OCI-LY1 (cell line): Measurements from ENCODE around the gene HOXD4.

Experiments used
- EZH2 ChIP-seq: fragments of 200-600 bp; sonication (generic), shearing (Covaris generic); IDR thresholded peaks from 2 replicates; pipeline ENCODE4 v1.8.0; 2017; ENCODE audit warnings: borderline replicate concordance, mixed run types, mild to moderate bottlenecking, antibody characterized with exemption, low read length, moderate library complexity, mixed read lengths
- TF ChIP-seq, protein P1 (sequence below): fragments of 200-600 bp; sonication (generic), shearing (Covaris generic); IDR thresholded peaks from 2 replicates; pipeline ENCODE4 v1.5.1; 2017; ENCODE audit warnings: mild to moderate bottlenecking, antibody characterized with exemption, low read length, moderate library complexity, mixed read lengths

GRCh38 chr2:176128982-176129796, 22.2 kb upstream of the HOXD4 start, which contains the start of gene HOXD8:
- no peak for TF ChIP-seq EZH2
- TF ChIP-seq, protein P1, sequence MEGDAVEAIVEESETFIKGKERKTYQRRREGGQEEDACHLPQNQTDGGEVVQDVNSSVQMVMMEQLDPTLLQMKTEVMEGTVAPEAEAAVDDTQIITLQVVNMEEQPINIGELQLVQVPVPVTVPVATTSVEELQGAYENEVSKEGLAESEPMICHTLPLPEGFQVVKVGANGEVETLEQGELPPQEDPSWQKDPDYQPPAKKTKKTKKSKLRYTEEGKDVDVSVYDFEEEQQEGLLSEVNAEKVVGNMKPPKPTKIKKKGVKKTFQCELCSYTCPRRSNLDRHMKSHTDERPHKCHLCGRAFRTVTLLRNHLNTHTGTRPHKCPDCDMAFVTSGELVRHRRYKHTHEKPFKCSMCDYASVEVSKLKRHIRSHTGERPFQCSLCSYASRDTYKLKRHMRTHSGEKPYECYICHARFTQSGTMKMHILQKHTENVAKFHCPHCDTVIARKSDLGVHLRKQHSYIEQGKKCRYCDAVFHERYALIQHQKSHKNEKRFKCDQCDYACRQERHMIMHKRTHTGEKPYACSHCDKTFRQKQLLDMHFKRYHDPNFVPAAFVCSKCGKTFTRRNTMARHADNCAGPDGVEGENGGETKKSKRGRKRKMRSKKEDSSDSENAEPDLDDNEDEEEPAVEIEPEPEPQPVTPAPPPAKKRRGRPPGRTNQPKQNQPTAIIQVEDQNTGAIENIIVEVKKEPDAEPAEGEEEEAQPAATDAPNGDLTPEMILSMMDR = no peak
